ENCODE data around the gene GARIN3.
"Not testable (repeated sequence)": the region's sequence is repeated elsewhere in the genome, so short reads cannot be mapped to it uniquely, and the experiment has no call there.

GARIN3 gene

DNA sequence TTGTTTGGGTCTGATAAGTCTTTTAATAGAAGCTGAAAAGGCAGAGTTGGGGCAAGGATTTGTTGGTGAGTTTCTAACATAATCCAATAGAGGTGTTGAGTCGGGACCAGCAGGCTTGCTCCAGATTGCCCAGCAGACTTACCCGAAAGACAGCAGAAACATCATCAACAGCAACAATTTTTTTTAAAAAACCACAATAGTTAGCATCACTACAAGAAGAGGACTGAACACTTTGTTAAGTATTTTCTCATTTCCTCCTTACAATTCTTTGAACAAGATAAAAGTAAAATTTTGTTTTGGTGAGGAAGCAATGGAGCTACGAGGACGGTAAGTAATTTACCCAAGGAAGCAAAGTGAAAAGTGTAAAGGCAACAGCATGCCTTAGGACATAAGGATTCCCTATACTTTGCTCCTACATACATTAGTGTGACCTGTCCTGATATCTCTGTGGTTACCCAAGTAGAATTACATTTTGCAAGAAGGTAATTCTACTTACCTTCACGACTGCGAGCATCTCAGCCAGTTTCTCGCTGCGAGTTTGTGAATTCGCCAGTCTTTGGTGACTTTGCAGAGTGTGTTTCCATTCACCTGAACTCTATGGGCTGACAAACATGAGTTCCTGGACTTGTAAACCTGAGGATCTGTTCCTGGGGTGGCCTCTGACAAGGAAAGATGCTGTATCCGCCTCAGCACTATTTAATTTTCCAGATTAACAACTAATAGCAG is 27.8 kb upstream of the GARIN3 start:
- TF ChIP-seq, protein P1, sequence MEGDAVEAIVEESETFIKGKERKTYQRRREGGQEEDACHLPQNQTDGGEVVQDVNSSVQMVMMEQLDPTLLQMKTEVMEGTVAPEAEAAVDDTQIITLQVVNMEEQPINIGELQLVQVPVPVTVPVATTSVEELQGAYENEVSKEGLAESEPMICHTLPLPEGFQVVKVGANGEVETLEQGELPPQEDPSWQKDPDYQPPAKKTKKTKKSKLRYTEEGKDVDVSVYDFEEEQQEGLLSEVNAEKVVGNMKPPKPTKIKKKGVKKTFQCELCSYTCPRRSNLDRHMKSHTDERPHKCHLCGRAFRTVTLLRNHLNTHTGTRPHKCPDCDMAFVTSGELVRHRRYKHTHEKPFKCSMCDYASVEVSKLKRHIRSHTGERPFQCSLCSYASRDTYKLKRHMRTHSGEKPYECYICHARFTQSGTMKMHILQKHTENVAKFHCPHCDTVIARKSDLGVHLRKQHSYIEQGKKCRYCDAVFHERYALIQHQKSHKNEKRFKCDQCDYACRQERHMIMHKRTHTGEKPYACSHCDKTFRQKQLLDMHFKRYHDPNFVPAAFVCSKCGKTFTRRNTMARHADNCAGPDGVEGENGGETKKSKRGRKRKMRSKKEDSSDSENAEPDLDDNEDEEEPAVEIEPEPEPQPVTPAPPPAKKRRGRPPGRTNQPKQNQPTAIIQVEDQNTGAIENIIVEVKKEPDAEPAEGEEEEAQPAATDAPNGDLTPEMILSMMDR (IDR thresholded peaks at IDR 0.05; ENCODE audit: low read depth, low read length), result no peak
- no peak overlapping the region for H3K4me3 ChIP-seq (ENCODE audit: low read depth, low read length)

DNA sequence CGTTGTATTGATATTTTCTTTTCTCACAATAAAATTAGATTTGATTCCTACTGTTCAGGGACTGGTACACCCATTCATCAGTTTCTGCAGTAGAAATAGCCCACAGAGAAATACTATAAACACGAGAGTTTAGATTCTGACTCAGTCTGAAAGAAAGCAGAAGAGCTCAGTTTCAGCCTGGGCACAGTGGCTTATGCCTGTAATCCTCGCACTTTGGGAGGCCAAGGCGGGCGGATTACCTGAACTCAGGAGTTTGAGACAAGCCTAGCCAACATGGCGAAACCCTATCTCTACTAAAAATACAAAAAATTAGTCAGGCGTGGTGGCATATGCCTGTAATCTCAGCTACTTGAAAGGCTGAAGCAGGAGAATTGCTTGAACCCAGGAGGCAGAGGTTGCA is 23.2 kb upstream of the GARIN3 start:
- TF ChIP-seq, protein P1 (IDR thresholded peaks at IDR 0.05; ENCODE audit: low read depth, low read length), result no peak
- H3K4me3 ChIP-seq (ENCODE audit: low read depth, low read length), result no peak overlapping the region

DNA sequence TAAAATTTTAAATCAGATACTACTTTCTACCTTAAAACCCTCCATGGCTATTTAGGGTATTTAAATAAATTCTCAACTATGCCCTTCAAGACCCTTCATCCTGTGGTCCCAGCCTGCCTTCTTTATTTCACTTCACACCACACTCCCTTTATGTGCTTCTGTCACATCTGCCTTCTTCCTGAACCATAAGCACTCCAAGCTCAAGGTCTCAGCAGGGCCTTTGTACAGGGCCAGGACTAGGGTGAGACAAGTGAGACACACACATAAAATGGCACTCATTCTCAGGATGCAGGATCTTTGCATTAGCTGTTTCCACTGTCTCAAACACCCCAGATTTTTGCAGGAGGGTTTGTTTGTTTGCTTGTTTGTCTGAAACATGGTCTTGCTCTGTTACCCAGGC is 22.2 kb upstream of the GARIN3 start:
- TF ChIP-seq, protein P1 (IDR thresholded peaks at IDR 0.05; ENCODE audit: low read depth, low read length), result no peak

DNA sequence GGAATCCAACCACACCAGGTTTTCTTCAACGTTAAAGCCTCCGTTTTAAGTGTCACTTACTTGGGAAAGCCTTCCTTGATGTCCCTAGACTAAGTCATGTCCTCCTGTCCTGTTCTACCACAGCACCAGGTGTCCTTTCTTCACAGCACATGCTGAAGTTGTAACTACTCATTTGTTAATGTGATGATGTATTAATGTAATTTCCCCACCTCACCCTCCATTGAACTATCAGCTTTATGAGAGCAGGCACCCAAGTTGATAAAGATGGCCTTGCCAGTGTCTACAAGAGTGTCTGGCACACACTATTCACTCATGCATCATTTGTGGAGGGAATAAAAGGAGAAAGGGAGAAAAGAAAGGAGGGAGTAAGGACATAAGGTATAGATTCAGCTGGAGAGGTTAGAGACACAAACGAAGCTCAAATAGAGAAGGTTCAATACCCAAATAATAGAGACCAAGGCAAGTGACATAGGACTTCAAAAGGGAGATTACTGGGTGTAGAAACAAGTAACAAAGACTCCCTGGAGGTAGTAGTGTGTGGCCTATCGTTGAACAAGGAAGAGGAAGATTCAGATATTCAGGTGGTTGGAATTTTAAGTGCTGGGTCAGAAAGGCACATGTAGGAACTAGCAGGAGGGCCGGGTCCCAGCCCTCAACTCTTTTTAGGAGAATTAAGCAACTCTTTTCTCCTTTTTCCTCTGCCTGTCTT is 21.1 kb upstream of the GARIN3 start:
- TF ChIP-seq, protein P1 (IDR thresholded peaks at IDR 0.05; ENCODE audit: low read depth, low read length), result no peak
- H3K4me3 ChIP-seq (ENCODE audit: low read depth, low read length), result no peak overlapping the region

More for the DNA sequence above, 22.2 kb upstream of the GARIN3 start:
- H3K4me3 ChIP-seq (ENCODE audit: low read depth, low read length), result no peak overlapping the region

DNA sequence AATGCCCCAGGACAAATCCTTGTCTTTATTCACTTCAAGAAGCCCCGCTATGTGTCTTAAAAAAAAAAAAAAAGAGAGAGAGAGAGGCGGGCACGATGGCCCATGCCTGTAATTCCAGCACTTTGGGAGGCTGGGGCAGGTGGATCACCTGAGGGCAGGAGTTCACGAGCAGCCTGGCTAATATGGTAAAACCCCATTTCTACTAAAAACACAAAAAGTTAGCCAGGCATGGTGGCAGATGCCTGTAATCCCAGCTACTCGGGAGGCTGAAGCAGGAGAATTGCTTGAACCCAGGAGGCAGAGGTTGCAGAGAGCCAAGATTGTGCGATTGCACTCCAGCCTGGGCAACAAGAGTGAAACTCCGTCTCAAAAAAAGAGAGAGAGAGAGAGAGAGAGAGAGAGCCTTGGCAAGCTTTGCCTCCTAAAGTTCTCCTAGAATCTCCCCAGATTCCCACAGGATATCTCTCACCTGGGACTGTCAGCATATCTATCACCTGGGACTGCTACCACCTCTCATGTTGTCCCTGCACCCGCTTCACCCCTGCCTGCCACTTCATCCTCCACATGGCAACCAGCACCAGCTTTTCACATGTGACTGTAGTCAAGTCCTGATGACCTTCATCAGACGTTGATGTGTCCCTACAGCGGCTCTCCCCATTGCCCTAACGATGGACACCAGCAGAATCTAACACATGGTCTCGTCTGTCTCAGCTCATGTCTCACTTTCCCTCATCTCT is 20.4 kb upstream of the GARIN3 start:
- TF ChIP-seq, protein P1 (IDR thresholded peaks at IDR 0.05; ENCODE audit: low read depth, low read length), result no peak
- H3K4me3 ChIP-seq (ENCODE audit: low read depth, low read length), result no peak overlapping the region

DNA sequence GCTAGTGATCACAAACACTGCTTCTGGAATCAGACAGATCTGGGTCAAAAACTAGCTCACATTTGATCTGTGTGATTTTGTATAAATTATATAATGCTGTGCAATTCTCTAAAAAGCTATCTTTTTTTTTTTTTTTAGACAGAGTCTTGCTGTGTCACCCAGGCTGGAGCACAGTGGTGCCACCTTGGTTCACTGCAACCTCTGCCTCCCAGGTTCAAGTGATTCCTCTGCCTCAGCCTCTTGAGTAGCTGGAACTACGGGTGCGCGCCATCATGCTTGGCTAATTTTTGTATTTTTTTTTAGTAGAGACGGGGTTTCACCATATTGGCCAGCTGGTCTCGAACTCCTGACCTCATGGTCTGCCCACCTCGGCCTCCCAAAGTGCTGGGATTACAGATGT is 19.1 kb upstream of the GARIN3 start:
- H3K4me3 ChIP-seq (ENCODE audit: low read depth, low read length), result not testable (repeated sequence)

DNA sequence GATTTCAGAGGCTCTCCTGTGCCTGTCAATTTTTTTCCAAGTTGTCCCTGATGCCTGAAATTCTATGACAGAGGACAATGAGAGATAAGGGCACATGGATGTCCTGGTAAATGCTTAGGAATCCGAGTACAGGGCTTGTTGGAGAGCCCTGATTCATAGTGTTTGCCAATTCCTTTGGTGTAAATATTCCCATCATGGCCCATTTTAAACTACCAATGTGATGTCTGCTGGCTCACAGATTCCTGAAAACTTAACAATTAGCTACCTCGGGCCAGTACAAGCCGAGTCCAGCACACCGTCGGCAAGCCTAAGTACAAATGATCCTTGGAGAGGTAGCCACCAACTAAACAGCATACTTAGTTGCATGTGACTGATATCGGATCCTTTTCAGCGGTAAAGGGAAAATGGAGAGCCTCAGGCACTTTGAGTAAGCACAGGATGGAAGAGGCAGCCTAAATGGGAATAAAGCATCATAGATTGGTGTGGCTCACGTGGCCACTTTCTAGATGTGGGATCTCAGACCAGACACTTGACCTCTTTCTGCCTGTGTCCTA is 18.1 kb upstream of the GARIN3 start:
- TF ChIP-seq, protein P1 (IDR thresholded peaks at IDR 0.05; ENCODE audit: low read depth, low read length), result no peak
- no peak overlapping the region for H3K4me3 ChIP-seq (ENCODE audit: low read depth, low read length)

All from WI38 (cell line).